Erythroblast (primary cell): ENCODE results near the gene SORCS1.

Experiments used
- GATA1 ChIP-seq: IDR thresholded peaks from 2 replicates; pipeline ENCODE4 v1.6.1; 2011; ENCODE audit warnings: low read depth, mild to moderate bottlenecking, control low read depth, low read length, moderate library complexity
- POLR2A ChIP-seq: IDR thresholded peaks from 2 replicates; pipeline ENCODE4 v1.6.1; 2011; ENCODE audit warnings: mild to moderate bottlenecking, low read length

DNA sequence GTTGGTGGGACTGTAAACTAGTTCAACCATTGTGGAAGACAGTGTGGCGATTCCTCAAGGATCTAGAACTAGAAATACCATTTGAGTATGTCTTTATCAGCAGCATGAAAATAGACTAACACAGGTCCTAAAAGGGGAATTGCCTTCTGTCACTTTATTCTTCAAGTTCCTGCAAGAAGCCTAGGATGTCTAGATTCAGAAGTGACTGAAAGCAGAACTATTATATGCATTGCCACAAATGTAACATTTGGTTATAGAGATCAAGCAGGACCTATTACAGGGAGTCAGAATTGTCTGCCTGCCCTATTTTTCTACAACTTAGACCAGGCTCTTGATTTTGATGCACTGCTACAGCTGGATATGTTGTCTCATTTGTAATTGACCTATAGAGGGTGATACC lies 364.7 kb downstream of the SORCS1 start:
- TF ChIP-seq POLR2A (no peak), GATA1 (no peak)
